ENCODE results near the gene SLC7A4.

SLC7A4 gene

DNA sequence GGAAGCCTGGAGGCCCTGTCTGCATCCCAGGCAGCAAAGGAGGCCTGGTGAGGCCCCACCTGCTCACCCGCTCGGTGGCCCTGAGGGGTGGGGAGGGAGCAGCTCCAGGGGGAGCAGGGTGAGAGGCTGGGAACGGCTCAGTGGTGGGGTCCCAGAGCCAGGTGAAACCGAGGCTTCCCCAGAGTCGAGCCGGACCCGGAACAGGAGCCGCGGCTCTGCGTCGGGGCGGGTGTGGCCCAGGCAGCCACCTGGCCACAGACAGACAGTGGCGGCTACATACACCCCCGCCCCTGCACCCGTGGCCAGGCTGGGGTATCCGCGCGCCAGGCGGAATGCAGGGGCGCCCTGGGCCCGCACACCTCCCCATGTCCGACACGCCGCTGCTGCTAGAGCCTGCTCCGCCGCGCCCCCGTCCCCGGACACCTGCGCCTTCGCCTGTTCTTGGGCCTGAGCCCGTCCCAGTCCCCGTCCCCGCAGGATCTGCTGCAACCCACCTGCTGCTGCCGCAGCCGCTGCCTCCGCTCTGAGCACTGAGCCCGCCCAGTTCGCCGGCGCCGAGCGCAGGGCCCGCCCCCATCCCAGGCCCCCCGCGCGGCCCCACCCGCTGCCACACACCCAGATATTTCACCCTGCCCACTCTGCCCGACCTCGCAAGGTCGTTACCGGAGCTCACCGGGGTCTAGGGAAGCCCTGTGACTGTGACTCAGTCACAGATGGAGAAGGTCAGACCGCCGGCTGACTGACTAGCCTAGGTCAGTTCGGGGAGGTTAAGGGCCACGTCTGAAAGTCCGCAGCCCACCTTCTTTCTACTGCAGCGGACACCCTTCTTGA lies at the start of gene SLC7A4:
Gene SLC7A4, minus strand, starts transcription at position 525 of the 831 bp plus-strand sequence. CDS start 749 bp downstream, outside the sequence.
- TF ChIP-seq, protein P1, sequence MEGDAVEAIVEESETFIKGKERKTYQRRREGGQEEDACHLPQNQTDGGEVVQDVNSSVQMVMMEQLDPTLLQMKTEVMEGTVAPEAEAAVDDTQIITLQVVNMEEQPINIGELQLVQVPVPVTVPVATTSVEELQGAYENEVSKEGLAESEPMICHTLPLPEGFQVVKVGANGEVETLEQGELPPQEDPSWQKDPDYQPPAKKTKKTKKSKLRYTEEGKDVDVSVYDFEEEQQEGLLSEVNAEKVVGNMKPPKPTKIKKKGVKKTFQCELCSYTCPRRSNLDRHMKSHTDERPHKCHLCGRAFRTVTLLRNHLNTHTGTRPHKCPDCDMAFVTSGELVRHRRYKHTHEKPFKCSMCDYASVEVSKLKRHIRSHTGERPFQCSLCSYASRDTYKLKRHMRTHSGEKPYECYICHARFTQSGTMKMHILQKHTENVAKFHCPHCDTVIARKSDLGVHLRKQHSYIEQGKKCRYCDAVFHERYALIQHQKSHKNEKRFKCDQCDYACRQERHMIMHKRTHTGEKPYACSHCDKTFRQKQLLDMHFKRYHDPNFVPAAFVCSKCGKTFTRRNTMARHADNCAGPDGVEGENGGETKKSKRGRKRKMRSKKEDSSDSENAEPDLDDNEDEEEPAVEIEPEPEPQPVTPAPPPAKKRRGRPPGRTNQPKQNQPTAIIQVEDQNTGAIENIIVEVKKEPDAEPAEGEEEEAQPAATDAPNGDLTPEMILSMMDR (IDR thresholded peaks at IDR 0.05) = no peak

GRCh38 chr22:21080435-21081137 lies 48.2 kb upstream of the SLC7A4 start:
- TF ChIP-seq, protein P1 (IDR thresholded peaks at IDR 0.05) = no peak

GRCh38 chr22:21079493-21079892 lies 47.1 kb upstream of the SLC7A4 start:
- TF ChIP-seq, protein P1 (IDR thresholded peaks at IDR 0.05) = no peak

DNA sequence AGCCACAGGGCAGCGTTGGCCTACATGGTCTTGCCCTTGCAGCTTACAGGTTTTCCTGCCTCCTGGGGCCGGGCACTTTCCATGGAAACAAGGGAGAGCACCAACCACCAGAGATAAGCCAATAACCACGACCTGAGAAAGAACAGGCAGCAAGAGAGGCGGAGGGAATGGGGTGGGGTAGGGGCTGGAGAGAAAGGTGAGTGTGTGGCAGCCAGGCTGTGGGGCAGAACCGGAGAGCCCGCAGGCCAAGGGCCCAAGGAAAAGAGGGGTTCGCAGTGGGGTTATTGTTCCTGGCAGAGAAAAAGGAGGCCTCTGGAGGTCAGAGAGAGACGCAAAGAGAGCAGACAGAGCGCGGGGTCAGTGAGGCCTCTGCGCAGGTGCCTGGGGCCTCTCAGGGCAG lies 46.6 kb upstream of the SLC7A4 start:
- TF ChIP-seq, protein P1 (IDR thresholded peaks at IDR 0.05) = no peak

DNA sequence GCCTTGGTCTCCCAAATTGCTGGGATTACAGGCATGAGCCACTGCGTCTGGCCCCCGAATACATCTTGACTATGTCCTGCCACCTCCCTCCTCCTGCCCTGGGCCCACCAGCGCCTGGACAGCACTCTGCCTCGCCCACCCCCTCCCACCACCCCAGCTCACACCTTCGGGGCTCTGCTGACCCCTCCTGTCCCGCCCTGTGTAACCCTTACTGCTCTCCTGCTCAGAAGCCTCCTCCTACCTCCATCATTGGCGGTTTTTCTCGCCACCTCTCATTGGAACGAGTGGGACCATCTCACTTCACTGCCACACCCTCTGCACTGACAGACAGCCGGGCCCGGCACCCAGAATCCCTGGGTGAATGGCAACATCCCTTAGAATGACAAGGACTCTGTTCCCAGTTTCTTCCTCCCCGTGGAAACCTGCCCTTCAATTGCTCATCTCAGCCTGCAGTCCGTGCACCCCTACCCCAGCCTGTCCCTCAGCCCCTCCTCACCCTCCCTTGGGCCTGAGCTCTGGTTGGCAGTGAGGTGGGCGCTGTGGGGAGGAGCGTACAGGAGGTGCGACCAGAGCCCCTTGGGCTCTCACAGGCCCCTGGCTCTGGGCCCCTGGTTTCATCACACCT lies 45.6 kb upstream of the SLC7A4 start:
- TF ChIP-seq, protein P1 (IDR thresholded peaks at IDR 0.05) = no peak

DNA sequence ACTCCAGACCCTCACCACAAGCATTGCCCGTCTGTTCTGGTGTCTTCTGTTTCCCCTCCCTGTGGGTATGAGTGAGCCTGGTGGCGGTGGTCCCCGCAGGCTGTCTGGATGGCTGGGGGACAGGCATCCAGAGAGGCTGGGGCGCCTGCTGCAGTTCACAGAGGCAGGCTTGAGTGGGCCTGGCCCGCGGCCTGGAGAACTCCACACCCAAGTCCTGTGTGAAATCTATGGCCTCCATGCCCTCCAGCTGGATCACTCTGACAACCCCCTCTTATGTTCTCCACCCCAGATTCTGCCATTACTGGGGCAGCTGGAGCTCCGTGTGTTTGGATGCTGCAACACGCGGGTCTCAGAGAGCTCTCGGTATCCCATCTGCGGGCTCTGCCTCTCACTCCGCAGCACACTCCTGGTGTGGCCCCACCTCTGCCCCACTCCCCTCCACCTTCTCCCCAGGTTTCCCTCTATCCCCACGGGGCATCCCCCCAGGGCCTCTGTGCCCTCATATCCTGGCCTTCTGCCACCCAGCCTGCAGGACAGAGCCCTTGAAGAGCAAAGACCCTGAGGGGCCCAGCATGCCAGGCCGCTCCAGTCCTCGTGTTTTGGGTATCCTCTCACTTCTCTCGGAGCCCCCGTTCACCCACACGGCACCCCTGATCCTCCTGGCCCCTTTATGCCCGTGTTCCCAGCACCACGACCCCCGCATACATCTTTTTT lies 44.7 kb upstream of the SLC7A4 start:
- TF ChIP-seq, protein P1 (IDR thresholded peaks at IDR 0.05) = no peak

- TF ChIP-seq, protein P1 (IDR thresholded peaks at IDR 0.05) = no peak
Measured at GRCh38 chr22:21075516-21076138, 43.3 kb upstream of the SLC7A4 start.
